GM12873 (cell line): ENCODE measurements around the gene NGEF.

ENCODE experiments used
- TF ChIP-seq, protein P1 (sequence below): IDR thresholded peaks from 2 replicates; pipeline ENCODE4 v1.5.1; 2012; ENCODE audit warnings: low read depth, mild to moderate bottlenecking, moderate library complexity, low read length, control low read depth; ENCODE audit not compliant: insufficient read depth; ENCODE audit errors: missing control alignments

Gene NGEF

DNA sequence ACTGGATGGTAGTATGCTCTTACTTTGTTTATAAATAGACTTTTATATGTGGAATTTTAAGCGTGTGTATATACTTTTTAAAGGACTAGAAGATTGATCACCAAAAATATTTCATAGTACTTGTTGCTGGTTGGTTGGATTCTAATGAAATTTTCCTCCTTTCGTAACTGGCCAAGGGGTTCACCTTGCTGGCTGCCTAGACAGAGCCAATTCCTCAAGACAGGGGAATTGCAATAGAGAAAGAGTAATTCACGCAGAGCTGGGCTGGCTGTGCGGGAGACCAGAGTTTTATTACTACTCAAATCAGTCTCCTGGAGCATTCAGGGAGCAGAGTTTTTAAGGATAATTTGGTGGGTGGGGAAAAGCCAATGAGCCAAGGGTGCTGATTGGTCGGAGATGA is 72.3 kb downstream of the NGEF start:
- TF ChIP-seq, protein P1, sequence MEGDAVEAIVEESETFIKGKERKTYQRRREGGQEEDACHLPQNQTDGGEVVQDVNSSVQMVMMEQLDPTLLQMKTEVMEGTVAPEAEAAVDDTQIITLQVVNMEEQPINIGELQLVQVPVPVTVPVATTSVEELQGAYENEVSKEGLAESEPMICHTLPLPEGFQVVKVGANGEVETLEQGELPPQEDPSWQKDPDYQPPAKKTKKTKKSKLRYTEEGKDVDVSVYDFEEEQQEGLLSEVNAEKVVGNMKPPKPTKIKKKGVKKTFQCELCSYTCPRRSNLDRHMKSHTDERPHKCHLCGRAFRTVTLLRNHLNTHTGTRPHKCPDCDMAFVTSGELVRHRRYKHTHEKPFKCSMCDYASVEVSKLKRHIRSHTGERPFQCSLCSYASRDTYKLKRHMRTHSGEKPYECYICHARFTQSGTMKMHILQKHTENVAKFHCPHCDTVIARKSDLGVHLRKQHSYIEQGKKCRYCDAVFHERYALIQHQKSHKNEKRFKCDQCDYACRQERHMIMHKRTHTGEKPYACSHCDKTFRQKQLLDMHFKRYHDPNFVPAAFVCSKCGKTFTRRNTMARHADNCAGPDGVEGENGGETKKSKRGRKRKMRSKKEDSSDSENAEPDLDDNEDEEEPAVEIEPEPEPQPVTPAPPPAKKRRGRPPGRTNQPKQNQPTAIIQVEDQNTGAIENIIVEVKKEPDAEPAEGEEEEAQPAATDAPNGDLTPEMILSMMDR: no peak

DNA sequence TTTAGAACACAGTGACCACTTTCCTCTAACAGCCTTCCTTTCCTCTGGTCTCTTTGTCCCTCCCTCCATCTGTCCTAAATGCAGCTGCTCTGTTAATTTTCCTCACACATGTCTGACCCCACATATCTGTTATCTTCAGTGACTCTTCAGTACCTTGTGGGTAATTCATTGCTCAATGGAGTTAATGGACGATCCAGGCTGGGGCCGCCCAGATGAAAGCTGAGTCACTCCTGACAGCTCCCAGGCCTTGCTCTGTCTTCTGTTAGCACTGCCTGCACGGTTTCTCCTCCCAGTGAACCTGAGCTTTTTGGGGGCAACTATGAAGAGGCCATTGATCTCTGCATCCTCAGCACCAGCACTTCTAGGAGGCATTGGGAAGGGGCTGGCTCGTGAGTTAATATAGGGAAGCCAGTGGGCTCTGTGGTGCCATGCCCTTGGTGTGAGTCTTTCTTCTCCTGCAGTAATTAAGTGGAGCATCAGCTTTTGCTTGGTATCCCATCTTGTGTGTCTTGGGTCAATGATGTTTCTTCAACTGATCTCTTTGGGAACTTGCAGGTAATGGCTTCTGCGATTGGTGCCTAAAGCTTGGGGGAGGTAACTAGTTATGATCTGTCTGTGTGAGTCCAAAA is 75.7 kb downstream of the NGEF start:
- TF ChIP-seq, protein P1: no peak

DNA sequence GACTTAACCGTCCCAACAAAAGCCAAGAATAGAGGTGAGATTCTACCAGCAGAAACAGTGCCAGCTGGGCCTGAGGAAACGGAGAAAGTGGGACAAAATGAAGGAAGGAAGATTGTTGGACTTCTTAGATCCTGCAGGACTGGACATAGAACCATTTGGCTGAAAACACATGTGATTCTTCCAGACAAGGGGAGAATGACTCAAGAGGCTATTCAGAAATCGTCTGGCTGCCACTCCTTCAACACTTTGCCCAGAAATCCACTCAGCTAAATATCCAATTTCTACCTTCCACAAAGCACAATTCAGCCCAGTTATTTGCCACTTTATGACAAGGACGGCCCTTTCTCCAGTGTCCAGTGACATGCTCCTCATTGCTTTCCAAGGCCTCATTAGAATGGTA is 81.4 kb downstream of the NGEF start:
- TF ChIP-seq, protein P1: no peak

- TF ChIP-seq, protein P1: no peak
Observed at GRCh38 chr2:232930059-232930400, 83.0 kb downstream of the NGEF start.

DNA sequence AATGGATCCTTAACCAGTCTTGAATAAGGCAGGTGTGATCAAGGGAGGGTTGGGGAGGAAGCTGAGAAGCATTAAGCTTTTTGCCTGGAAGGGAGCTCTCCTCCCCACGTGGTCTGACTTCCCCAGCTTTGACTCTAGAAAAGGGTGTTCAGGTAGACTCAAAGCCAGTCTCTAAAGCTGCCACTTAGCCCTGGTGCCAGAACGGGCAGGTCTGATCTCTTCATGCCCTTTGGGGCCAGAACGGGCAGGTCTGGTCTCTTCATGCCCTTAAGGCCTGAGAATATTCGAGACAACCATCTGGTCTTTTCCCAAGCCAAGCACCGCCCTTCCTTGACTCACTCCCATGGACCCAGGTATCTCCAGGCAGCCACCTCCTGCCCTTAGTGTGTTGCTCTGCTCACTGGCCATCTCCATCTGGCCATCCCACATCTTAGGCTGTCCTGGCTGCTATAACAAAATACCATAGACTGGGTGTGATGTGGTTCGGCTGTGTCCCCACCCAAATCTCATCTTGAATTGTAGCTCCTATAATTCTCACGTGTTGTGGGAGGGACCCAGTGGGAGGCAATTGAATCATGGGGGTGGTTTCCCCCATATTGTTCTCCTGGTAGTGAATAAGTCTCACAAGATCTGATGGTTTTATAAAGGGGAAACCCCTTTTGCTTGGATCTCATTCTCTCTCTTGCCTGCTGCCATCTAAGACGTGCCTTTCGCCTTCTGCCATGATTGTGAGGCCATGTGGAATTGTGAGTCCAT is 83.6 kb downstream of the NGEF start:
- TF ChIP-seq, protein P1: no peak

- TF ChIP-seq, protein P1: no peak
Observed at GRCh38 chr2:232928551-232929302, 84.3 kb downstream of the NGEF start.

- TF ChIP-seq, protein P1: no peak
Observed at GRCh38 chr2:232927793-232928550, 85.1 kb downstream of the NGEF start.
